ENCODE data around the gene NFIA. TPM values are rescaled to one million over a fixed set of nuclear protein-coding genes. Genes with fewer than 3 reads are reported as not detected.

NFIA gene
- total RNA-seq, 1 experiment from 2014 or later, result 20.9 TPM

- H3K36me3 ChIP-seq (ENCODE audit: control insufficient read depth, insufficient read depth, low read length), result no peaks in the 10 kb centered on the region; the same call in 1 of the 2 replicates
- DNase-seq (ENCODE audit: low read depth, low spot score), result no peak
- BruUV-seq (replicated peaks), result no TSS peak
- H3K4me3 ChIP-seq (ENCODE audit: low read depth in 2 of 2, low read length in 2 of 2), result no peak overlapping the region
- POLR2A ChIA-PET, result no interaction called here
- peaks cover 11% of the 10 kb centered on the region; the same call in 1 of the 2 replicates for H3K4me1 ChIP-seq (ENCODE audit: control insufficient read depth, insufficient read depth, low read length)
- ATAC-seq, result no peak
- no peaks in the 10 kb centered on the region for H3K9me3 ChIP-seq (ENCODE audit: control insufficient read depth, insufficient read depth, low read depth, low read length)
- intact Hi-C loops (cut with micrococcal nuclease; ENCODE audit: unreplicated experiment), result no loop called here
- no peaks in the 10 kb centered on the region for H3K27me3 ChIP-seq (ENCODE audit: control insufficient read depth, insufficient read depth, low read length)
- no peak overlapping the region for H3K27ac ChIP-seq (ENCODE audit: low read length)
- TF ChIP-seq POLR2AphosphoS5 (IDR thresholded peaks at IDR 0.05; ENCODE audit: low read depth, low read length) (no peak), CTCF (IDR thresholded peaks at IDR 0.05) (no peak), REST (IDR thresholded peaks at IDR 0.05; ENCODE audit: insufficient read depth in 1 of 2, low read depth in 2 of 2, low read length in 1 of 2) (no peak), TCF7L2 (IDR thresholded peaks at IDR 0.05; ENCODE audit: low read depth, low read length) (no peak), SIN3A (IDR thresholded peaks at IDR 0.05; ENCODE audit: borderline replicate concordance, insufficient read depth, low read depth, low read length) (no peak)
- in situ Hi-C loops (cut with HindIII; ENCODE audit: low pct_unique_long_range_greater_than_20kb, low sequenced_read_pairs), result no loop called here
- CTCF ChIA-PET, result no interaction called here
Observed at GRCh38 chr1:61300899-61301298, 218.5 kb downstream of the NFIA start.

- Histone ChIP-seq H3K4me3 (ENCODE audit: low read depth in 2 of 2, low read length in 2 of 2) (no peak overlapping the region), H3K27me3 (ENCODE audit: control insufficient read depth, insufficient read depth, low read length) (no peaks in the 10 kb centered on the region), H3K4me1 (ENCODE audit: control insufficient read depth, insufficient read depth, low read length) (peaks cover 11% of the 10 kb centered on the region; the same call in 1 of the 2 replicates), H3K9me3 (ENCODE audit: control insufficient read depth, insufficient read depth, low read depth, low read length) (no peaks in the 10 kb centered on the region), H3K27ac (ENCODE audit: low read length) (no peak overlapping the region), H3K36me3 (ENCODE audit: control insufficient read depth, insufficient read depth, low read length) (no peaks in the 10 kb centered on the region; the same call in 1 of the 2 replicates)
- ATAC-seq (no peak), DNase-seq (ENCODE audit: low read depth, low spot score) (no peak)
- no TSS peak for BruUV-seq (replicated peaks)
- ChIA-PET POLR2A (interaction anchor here (0.6 kb wide), 1 partner anchor 46 kb away, joined by 5 read pairs; no protein-coding TSS in a partner anchor), CTCF (no interaction called here)
- in situ Hi-C loops (cut with HindIII; ENCODE audit: low pct_unique_long_range_greater_than_20kb, low sequenced_read_pairs) (no loop called here), intact Hi-C loops (cut with micrococcal nuclease; ENCODE audit: unreplicated experiment) (no loop called here)
- no peak for TF ChIP-seq POLR2AphosphoS5 (IDR thresholded peaks at IDR 0.05; ENCODE audit: low read depth, low read length)
- no peak for TF ChIP-seq CTCF (IDR thresholded peaks at IDR 0.05)
- no peak for TF ChIP-seq SIN3A (IDR thresholded peaks at IDR 0.05; ENCODE audit: borderline replicate concordance, insufficient read depth, low read depth, low read length)
- TF ChIP-seq REST (IDR thresholded peaks at IDR 0.05; ENCODE audit: insufficient read depth in 1 of 2, low read depth in 2 of 2, low read length in 1 of 2), result no peak
- no peak for TF ChIP-seq TCF7L2 (IDR thresholded peaks at IDR 0.05; ENCODE audit: low read depth, low read length)
Observed at GRCh38 chr1:61301824-61302657, 219.7 kb downstream of the NFIA start.

All from Panc1 (cell line).